ENCODE results near the gene COX7A1. TPM values are rescaled to one million over a fixed set of nuclear protein-coding genes. Genes with fewer than 3 reads are reported as not detected.
A peak's percentile ranks its signal among the peaks of the same experiment; 100 is the strongest.
"Not testable (repeated sequence)": the region's sequence is repeated elsewhere in the genome, so short reads cannot be mapped to it uniquely, and the experiment has no call there.

The COX7A1 gene
- total RNA-seq, 1 donor from 2014 or later: 273 TPM

- DNase-seq (ENCODE audit: low spot score): no peak
Measured at GRCh38 chr19:36142046-36142445, 10.2 kb downstream of the COX7A1 start.

- DNase-seq (ENCODE audit: low spot score): peak; percentile 94
Measured at GRCh38 chr19:36141039-36141927, 11.0 kb downstream of the COX7A1 start.

GRCh38 chr19:36140304-36141038, 11.8 kb downstream of the COX7A1 start:
- no peak for DNase-seq (ENCODE audit: low spot score)

GRCh38 chr19:36139473-36140303, 12.6 kb downstream of the COX7A1 start, which contains the start of gene CAPNS1:
Gene CAPNS1, plus strand, starts transcription at chr19:36140066. Its CDS starts 946 bp downstream, at chr19:36141012.
- peak; percentile 100 for DNase-seq (ENCODE audit: low spot score)

- no peak for DNase-seq (ENCODE audit: low spot score)
Measured at GRCh38 chr19:36139120-36139472, 13.2 kb downstream of the COX7A1 start.

- no peak for DNase-seq (ENCODE audit: low spot score)
Measured at GRCh38 chr19:36136964-36137686, 15.1 kb downstream of the COX7A1 start.

- not testable (repeated sequence) for DNase-seq (ENCODE audit: low spot score)
Measured at GRCh38 chr19:36134867-36135266, 17.4 kb downstream of the COX7A1 start.

GRCh38 chr19:36131221-36131620, 21.0 kb downstream of the COX7A1 start:
- not testable (repeated sequence) for DNase-seq (ENCODE audit: low spot score)

- no peak for DNase-seq (ENCODE audit: low spot score)
Measured at GRCh38 chr19:36128392-36128736, 23.9 kb downstream of the COX7A1 start.

GRCh38 chr19:36125557-36125956, 26.7 kb downstream of the COX7A1 start:
- no peak for DNase-seq (ENCODE audit: low spot score)

GRCh38 chr19:36121486-36122124, 30.6 kb downstream of the COX7A1 start:
- DNase-seq (ENCODE audit: low spot score): no peak

- no peak for DNase-seq (ENCODE audit: low spot score)
Measured at GRCh38 chr19:36120984-36121358, 31.3 kb downstream of the COX7A1 start.

- DNase-seq (ENCODE audit: low spot score): no peak
Measured at GRCh38 chr19:36120092-36120983, 31.9 kb downstream of the COX7A1 start.

- no peak for DNase-seq (ENCODE audit: low spot score)
Measured at GRCh38 chr19:36116344-36116637, 36.0 kb downstream of the COX7A1 start.

GRCh38 chr19:36115453-36116343, 36.5 kb downstream of the COX7A1 start, which contains the start of gene TBCB:
Gene TBCB, plus strand, starts transcription at chr19:36115468. Its CDS starts 93 bp downstream, at chr19:36115561.
- DNase-seq (ENCODE audit: low spot score): peak; percentile 95

GRCh38 chr19:36114721-36115452, 37.4 kb downstream of the COX7A1 start, which contains the start of gene POLR2I:
Gene POLR2I, minus strand, starts transcription at chr19:36114875. Its CDS starts 19 bp downstream, at chr19:36114856.
- DNase-seq (ENCODE audit: low spot score): peak; percentile 99

GRCh38 chr19:36113894-36114720, 38.1 kb downstream of the COX7A1 start:
- no peak for DNase-seq (ENCODE audit: low spot score)
